Endodermal cell (in vitro differentiated cells): ENCODE results near the gene GNS. TPM values are rescaled to one million over a fixed set of nuclear protein-coding genes. Genes with fewer than 3 reads are reported as not detected.

Source experiments
- DNase-seq: peaks from one replicate; pipeline ENCODE4 v3.0.0-alpha.2; 2017
- H3K27ac ChIP-seq: 2 replicates; pipeline ENCODE4 v1.5.1; 2013; ENCODE audit warnings: mild to moderate bottlenecking, low read depth, low read length, moderate library complexity
- H3K27me3 ChIP-seq: 2 replicates; pipeline ENCODE4 v1.6.1; 2013; ENCODE audit warnings: mild to moderate bottlenecking, low read length, moderate library complexity; ENCODE audit not compliant: insufficient read depth, control insufficient read depth, poor library complexity, severe bottlenecking
- H3K36me3 ChIP-seq: 2 replicates; pipeline ENCODE4 v1.7.0; 2013; ENCODE audit warnings: mild to moderate bottlenecking, low read length, moderate library complexity; ENCODE audit not compliant: control insufficient read depth, insufficient read depth
- H3K4me1 ChIP-seq: one replicate; pipeline ENCODE4 v1.7.0; 2013; ENCODE audit warnings: low read length; ENCODE audit not compliant: control insufficient read depth, insufficient read depth
- H3K4me3 ChIP-seq: 2 replicates; pipeline ENCODE4 v1.5.1; 2013; ENCODE audit warnings: mild to moderate bottlenecking, low read length, moderate library complexity
- H3K9ac ChIP-seq: 2 replicates; pipeline ENCODE4 v1.6.1; 2013; ENCODE audit warnings: mild to moderate bottlenecking, low read length, moderate library complexity; ENCODE audit not compliant: poor library complexity, severe bottlenecking; ENCODE audit errors: extremely low read depth
- H3K9me3 ChIP-seq: 2 replicates; pipeline ENCODE4 v1.6.1; 2013; ENCODE audit warnings: mild to moderate bottlenecking, low read length, moderate library complexity; ENCODE audit not compliant: control insufficient read depth
- H3K27ac Mint-ChIP-seq: 2 replicates; pipeline ENCODE4 v1.8.0; 2020; ENCODE audit warnings: mixed read lengths
- H3K27me3 Mint-ChIP-seq: 2 replicates; pipeline ENCODE4 v1.8.0; 2021; ENCODE audit warnings: mild to moderate bottlenecking, mixed read lengths; ENCODE audit not compliant: insufficient read depth
- H3K36me3 Mint-ChIP-seq: 2 replicates; pipeline ENCODE4 v1.8.0; 2020; ENCODE audit warnings: low read depth, mixed read lengths
- H3K4me1 Mint-ChIP-seq: 2 replicates; pipeline ENCODE4 v1.8.0; 2020; ENCODE audit warnings: mixed read lengths
- H3K4me3 Mint-ChIP-seq: 2 replicates; pipeline ENCODE4 v1.8.0; 2020; ENCODE audit warnings: mild to moderate bottlenecking, moderate library complexity, mixed read lengths
- H3K9me3 Mint-ChIP-seq: 2 replicates; pipeline ENCODE4 v1.8.0; 2020; ENCODE audit warnings: mild to moderate bottlenecking, mixed read lengths
- CTCF ChIP-seq: fragments of 200-600 bp; sonication (generic); conservative IDR thresholded peaks from 2 replicates; pipeline ENCODE4 v1.5.0; 2021; ENCODE audit warnings: antibody characterized with exemption, mild to moderate bottlenecking
- WGBS, 2 experiments: methylation state at CpG; one replicate each; pipeline versions ENCODE4 v1.1.5 to v1.1.7; 2013; ENCODE audit warnings: missing lambda C conversion rate in 2 of 2, mixed read lengths in 1 of 2; ENCODE audit not compliant: insufficient coverage in 1 of 2, insufficient read length in 1 of 2; 5-methylcytosine and 5-hydroxymethylcytosine counted together
- total RNA-seq, 2 donors: library from RNA; stranded (reverse); fragmentation: NEBNext Ultra II Directional in 1 of 2; extraction: Animal tissue kit (Norgen Biotek cat#: 25700) in 1 of 2; gene quantifications; 2 replicates in 1 of 2; 3 replicates in 1 of 2; pipeline ENCODE4 v1.2.1, GENCODE V29; 2021

The GNS gene
- total RNA-seq, 2 donors from 2014 or later = 46.4 to 48.1 TPM

GRCh38 chr12:64739778-64740177 is 19.4 kb downstream of the GNS start:
- no peak for DNase-seq
- no peak overlapping the region for H3K27ac ChIP-seq
- Mint-ChIP-seq H3K4me1 (no peaks in the 10 kb centered on the region), H3K36me3 (peaks cover 88% of the 10 kb centered on the region), H3K27me3 (no peaks in the 10 kb centered on the region), H3K4me3 (no peak overlapping the region), H3K9me3 (no peaks in the 10 kb centered on the region), H3K27ac (no peak overlapping the region)
- no peaks in the 10 kb centered on the region for H3K4me1 ChIP-seq
- H3K36me3 ChIP-seq = peaks cover 78% of the 10 kb centered on the region
- no peaks in the 10 kb centered on the region for H3K27me3 ChIP-seq
- no peak for TF ChIP-seq CTCF
- 82 to 100% methylated on average over 1 to 2 of the region's 2 CpGs for WGBS, 2 experiments
- no peak overlapping the region for H3K9ac ChIP-seq
- no peak overlapping the region for H3K4me3 ChIP-seq
- H3K9me3 ChIP-seq = no peaks in the 10 kb centered on the region

- no peak overlapping the region for H3K27ac Mint-ChIP-seq
- 82% methylated on average over 1 of the region's 1 CpG; no CpG with 5 or more reads in 1 of the 2 experiments for WGBS, 2 experiments
- no peaks in the 10 kb centered on the region for H3K9me3 Mint-ChIP-seq
- Histone ChIP-seq H3K4me3 (no peak overlapping the region), H3K9me3 (no peaks in the 10 kb centered on the region), H3K36me3 (peaks cover 71% of the 10 kb centered on the region), H3K9ac (no peak overlapping the region), H3K27me3 (no peaks in the 10 kb centered on the region), H3K4me1 (no peaks in the 10 kb centered on the region), H3K27ac (no peak overlapping the region)
- DNase-seq = no peak
- no peak for TF ChIP-seq CTCF
- H3K4me1 Mint-ChIP-seq = no peaks in the 10 kb centered on the region
- peaks cover 80% of the 10 kb centered on the region for H3K36me3 Mint-ChIP-seq
- H3K27me3 Mint-ChIP-seq = no peaks in the 10 kb centered on the region
- H3K4me3 Mint-ChIP-seq = no peak overlapping the region
Measured at GRCh38 chr12:64737539-64737938, 21.7 kb downstream of the GNS start.

GRCh38 chr12:64736771-64737170 is 22.4 kb downstream of the GNS start:
- no peak for DNase-seq
- Mint-ChIP-seq H3K4me1 (no peaks in the 10 kb centered on the region), H3K9me3 (no peaks in the 10 kb centered on the region), H3K36me3 (peaks cover 73% of the 10 kb centered on the region), H3K27ac (no peak overlapping the region), H3K4me3 (no peak overlapping the region), H3K27me3 (no peaks in the 10 kb centered on the region)
- peaks cover 67% of the 10 kb centered on the region for H3K36me3 ChIP-seq
- H3K27me3 ChIP-seq = no peaks in the 10 kb centered on the region
- no peaks in the 10 kb centered on the region for H3K4me1 ChIP-seq
- no peak for TF ChIP-seq CTCF
- WGBS, 2 experiments = 83 to 88% methylated on average over 1 of the region's 1 CpG
- no peak overlapping the region for H3K4me3 ChIP-seq
- no peak overlapping the region for H3K27ac ChIP-seq
- no peak overlapping the region for H3K9ac ChIP-seq
- no peaks in the 10 kb centered on the region for H3K9me3 ChIP-seq
